Left lung (tissue), 10 donors: Measurements from ENCODE around the gene LRRC42. TPM values are rescaled to one million over a fixed set of nuclear protein-coding genes. Genes with fewer than 3 reads are reported as not detected.

Source experiments
- ATAC-seq: fragments of 200-7000 bp; cut with Tn5 transposase; one replicate; pipeline ENCODE4 v1.9.1; 2020; ENCODE audit warnings: moderate library complexity
- DNase-seq, 4 donors: peaks; one replicate each; pipeline ENCODE4 v3.0.0-alpha.2; 2013 to 2020
- H3K27ac ChIP-seq, 2 donors: fragments of 200-600 bp; sonication (generic) in 1 of 2; one replicate each; pipeline versions ENCODE4 v1.5.0 to v1.8.0; 2020 to 2021
- H3K27me3 ChIP-seq, 2 donors: fragments of 200-600 bp; sonication (generic) in 1 of 2; one replicate each; pipeline versions ENCODE4 v1.5.0 to v1.8.0; 2020 to 2021
- H3K36me3 ChIP-seq, 2 donors: fragments of 200-600 bp; sonication (generic) in 1 of 2; one replicate each; pipeline versions ENCODE4 v1.5.0 to v1.8.0; 2020 to 2021
- H3K4me1 ChIP-seq, 2 donors: fragments of 200-600 bp; one replicate each; pipeline ENCODE4 v1.8.0; 2021
- H3K4me3 ChIP-seq, 2 donors: fragments of 200-600 bp; sonication (generic) in 1 of 2; one replicate each; pipeline versions ENCODE4 v1.5.0 to v1.8.0; 2020 to 2021; ENCODE audit warnings: mild to moderate bottlenecking in 1 of 2
- H3K9me3 ChIP-seq, 2 donors: fragments of 200-600 bp; sonication (generic) in 1 of 2; one replicate each; pipeline versions ENCODE4 v1.5.0 to v1.8.0; 2020 to 2021
- intact Hi-C, 2 donors: fragments of 100-400 bp; cut with DNase I; formaldehyde crosslinking; loops; one replicate each; pipeline versions ENCODE4 v1.11.2 to v1.14.2; 2022
- polyA plus RNA-seq, 6 donors: library from polyadenylated mRNA; unstranded; fragments of 120-200 nt; gene quantifications; one replicate each; pipeline ENCODE4 v1.2.1, GENCODE V29; 2013; ENCODE audit not compliant: insufficient read length in 6 of 6
- total RNA-seq, 2 donors: library from RNA; stranded (reverse); fragmentation: NEBNext Ultra II Directional; extraction: Animal tissue kit (Norgen Biotek cat#: 25700); gene quantifications; one replicate each; pipeline ENCODE4 v1.2.1, GENCODE V29; 2021
- TF ChIP-seq, protein P1 (sequence below), 2 donors: fragments of 200-600 bp; sonication (generic) in 1 of 2; IDR thresholded peaks; one replicate each; pipeline versions ENCODE4 v1.5.0 to v1.8.0; 2021; ENCODE audit warnings: antibody characterized with exemption in 2 of 2
- donor health status: DM: no; HTN: yes; CAD: no.
- donor health status: DM: no; HTN: no; CAD: no.

LRRC42 gene
- total and polyA plus RNA-seq, 8 donors, result 18.0 to 43.2 (median 35.2) TPM

DNA sequence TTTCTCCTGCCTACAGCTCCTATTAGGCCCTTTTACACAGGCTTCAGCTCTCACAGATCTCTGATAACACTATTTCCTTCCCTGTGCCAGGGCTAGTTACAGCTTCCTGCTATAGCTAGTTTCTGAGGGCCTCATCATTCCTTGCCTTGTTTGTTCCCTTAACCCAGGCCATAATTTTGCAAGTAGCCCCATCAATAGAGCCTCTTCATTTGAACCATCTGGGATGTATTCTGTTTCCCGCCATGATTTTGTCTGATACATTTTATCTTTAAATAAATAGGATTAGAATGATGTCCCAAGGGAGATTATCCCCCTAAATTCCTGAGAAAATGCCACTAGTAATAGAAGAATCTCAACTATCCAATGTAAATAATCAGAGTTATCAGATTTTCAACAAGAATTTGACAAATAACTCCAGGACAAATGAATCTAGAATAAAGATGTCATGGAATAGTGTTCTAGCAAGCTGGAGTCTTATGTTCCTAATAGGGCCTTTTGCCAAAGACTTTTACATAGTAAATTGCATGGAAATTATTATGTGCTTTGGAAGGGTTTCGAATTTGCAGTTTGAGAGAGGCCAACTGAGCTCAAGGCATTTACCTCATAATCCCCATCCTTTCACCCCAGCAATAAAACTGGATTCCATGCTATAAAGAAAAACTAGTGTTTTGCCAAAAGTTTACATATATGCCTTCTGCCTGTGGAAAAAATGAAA is 16.7 kb upstream of the LRRC42 start:
- Histone ChIP-seq H3K4me3 (no peak overlapping the region), H3K36me3 (peaks cover 0 to 29% of the 10 kb centered on the region in 2 donors), H3K9me3 (peaks cover 0 to 7% of the 10 kb centered on the region in 2 donors), H3K27me3 (no peaks in the 10 kb centered on the region), H3K27ac (no peak overlapping the region), H3K4me1 (no peaks in the 10 kb centered on the region)
- TF ChIP-seq, protein P1, sequence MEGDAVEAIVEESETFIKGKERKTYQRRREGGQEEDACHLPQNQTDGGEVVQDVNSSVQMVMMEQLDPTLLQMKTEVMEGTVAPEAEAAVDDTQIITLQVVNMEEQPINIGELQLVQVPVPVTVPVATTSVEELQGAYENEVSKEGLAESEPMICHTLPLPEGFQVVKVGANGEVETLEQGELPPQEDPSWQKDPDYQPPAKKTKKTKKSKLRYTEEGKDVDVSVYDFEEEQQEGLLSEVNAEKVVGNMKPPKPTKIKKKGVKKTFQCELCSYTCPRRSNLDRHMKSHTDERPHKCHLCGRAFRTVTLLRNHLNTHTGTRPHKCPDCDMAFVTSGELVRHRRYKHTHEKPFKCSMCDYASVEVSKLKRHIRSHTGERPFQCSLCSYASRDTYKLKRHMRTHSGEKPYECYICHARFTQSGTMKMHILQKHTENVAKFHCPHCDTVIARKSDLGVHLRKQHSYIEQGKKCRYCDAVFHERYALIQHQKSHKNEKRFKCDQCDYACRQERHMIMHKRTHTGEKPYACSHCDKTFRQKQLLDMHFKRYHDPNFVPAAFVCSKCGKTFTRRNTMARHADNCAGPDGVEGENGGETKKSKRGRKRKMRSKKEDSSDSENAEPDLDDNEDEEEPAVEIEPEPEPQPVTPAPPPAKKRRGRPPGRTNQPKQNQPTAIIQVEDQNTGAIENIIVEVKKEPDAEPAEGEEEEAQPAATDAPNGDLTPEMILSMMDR (IDR thresholded peaks at IDR 0.05), result no peak
- no peak for ATAC-seq
- DNase-seq, result no peak
- intact Hi-C loops, result no loop called here

DNA sequence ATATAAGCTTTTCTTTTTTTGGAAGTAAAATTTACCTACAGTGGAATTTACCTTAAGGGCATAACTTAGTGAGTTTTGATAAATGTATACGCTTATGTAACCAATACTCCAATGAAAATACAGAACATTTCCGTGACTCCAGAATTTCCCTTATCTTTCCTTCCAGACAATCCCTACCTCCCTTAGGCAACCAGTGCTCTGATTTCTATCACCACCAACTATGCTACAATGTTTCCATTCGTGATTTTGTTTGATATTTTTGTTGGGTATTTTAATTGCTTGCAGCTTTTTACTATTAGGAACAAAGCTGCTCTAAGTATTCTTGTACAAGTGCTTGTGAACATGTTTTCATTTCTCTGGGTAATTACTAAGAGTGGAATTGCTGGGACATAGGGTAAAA is 15.2 kb upstream of the LRRC42 start:
- TF ChIP-seq, protein P1 (IDR thresholded peaks at IDR 0.05), result no peak
- H3K4me3 ChIP-seq, result no peak overlapping the region
- H3K27me3 ChIP-seq, result no peaks in the 10 kb centered on the region
- peaks cover 0 to 30% of the 10 kb centered on the region in 2 donors for H3K36me3 ChIP-seq
- intact Hi-C loops, result no loop called here
- H3K27ac ChIP-seq, result no peak overlapping the region
- H3K4me1 ChIP-seq, result no peaks in the 10 kb centered on the region
- H3K9me3 ChIP-seq, result peaks cover 0 to 11% of the 10 kb centered on the region in 2 donors
- DNase-seq (no peak), ATAC-seq (no peak)

DNA sequence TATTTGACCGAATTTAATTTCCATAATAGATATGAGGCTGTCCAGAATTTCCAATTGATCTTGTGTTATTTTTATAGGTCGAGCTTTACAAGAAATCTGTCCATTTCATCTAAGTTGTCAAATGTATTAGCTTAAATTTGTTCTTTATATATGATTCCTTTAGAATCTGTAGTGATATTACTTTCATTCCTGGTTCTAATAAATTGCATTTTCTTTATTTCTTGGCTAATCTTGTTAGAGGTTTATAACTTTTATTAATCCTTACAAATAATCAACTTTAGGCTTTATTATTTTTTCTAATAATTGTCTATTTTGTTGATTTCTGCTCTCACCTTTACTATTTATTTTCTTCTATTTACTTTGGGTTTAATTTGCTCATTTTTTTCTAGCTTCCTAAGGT is 14.6 kb upstream of the LRRC42 start:
- peaks cover 0 to 11% of the 10 kb centered on the region in 2 donors for H3K9me3 ChIP-seq
- TF ChIP-seq, protein P1 (IDR thresholded peaks at IDR 0.05), result no peak
- peaks cover 0 to 30% of the 10 kb centered on the region in 2 donors for H3K36me3 ChIP-seq
- H3K4me3 ChIP-seq, result no peak overlapping the region
- no peak overlapping the region for H3K27ac ChIP-seq
- no peaks in the 10 kb centered on the region for H3K4me1 ChIP-seq
- no peaks in the 10 kb centered on the region for H3K27me3 ChIP-seq
- intact Hi-C loops, result no loop called here
- ATAC-seq (no peak), DNase-seq (no peak)

GRCh38 chr1:53934170-53934765 is 11.9 kb upstream of the LRRC42 start:
- H3K27ac ChIP-seq, result no peak overlapping the region

GRCh38 chr1:53936430-53936829 is 9.7 kb upstream of the LRRC42 start:
- Histone ChIP-seq H3K4me3 (no peak overlapping the region), H3K4me1 (no peaks in the 10 kb centered on the region), H3K9me3 (peaks cover 0 to 11% of the 10 kb centered on the region in 2 donors), H3K36me3 (peaks cover 0 to 8% of the 10 kb centered on the region in 2 donors), H3K27me3 (no peaks in the 10 kb centered on the region), H3K27ac (no peak overlapping the region)
- intact Hi-C loops, result no loop called here
- ATAC-seq (no peak), DNase-seq (no peak)
- TF ChIP-seq, protein P1 (IDR thresholded peaks at IDR 0.05), result no peak

More at GRCh38 chr1:53934170-53934765, 11.9 kb upstream of the LRRC42 start:
- no peaks in the 10 kb centered on the region for H3K4me1 ChIP-seq
- peaks cover 0 to 8% of the 10 kb centered on the region in 2 donors for H3K36me3 ChIP-seq
- no peak for ATAC-seq
- H3K27me3 ChIP-seq, result no peaks in the 10 kb centered on the region
- DNase-seq, result no peak
- intact Hi-C loops, result no loop called here
- TF ChIP-seq, protein P1 (IDR thresholded peaks at IDR 0.05), result no peak
- no peak overlapping the region for H3K4me3 ChIP-seq
- peaks cover 0 to 11% of the 10 kb centered on the region in 2 donors for H3K9me3 ChIP-seq
